ENCODE measurements around the gene MS4A8.
"Not testable (repeated sequence)": the region's sequence is repeated elsewhere in the genome, so short reads cannot be mapped to it uniquely, and the experiment has no call there.

The MS4A8 gene

GRCh38 chr11:60699284-60699691 lies at the start of gene MS4A8:
Gene MS4A8, plus strand, starts transcription at chr11:60699612. Its CDS starts 1,249 bp downstream, at chr11:60700861.
- peak; percentile 17 for DNase-seq

- no peak for DNase-seq
Measured at GRCh38 chr11:60657888-60658287, 41.5 kb upstream of the MS4A8 start.

- no peak for DNase-seq
Measured at GRCh38 chr11:60658409-60658808, 41.0 kb upstream of the MS4A8 start.

DNA sequence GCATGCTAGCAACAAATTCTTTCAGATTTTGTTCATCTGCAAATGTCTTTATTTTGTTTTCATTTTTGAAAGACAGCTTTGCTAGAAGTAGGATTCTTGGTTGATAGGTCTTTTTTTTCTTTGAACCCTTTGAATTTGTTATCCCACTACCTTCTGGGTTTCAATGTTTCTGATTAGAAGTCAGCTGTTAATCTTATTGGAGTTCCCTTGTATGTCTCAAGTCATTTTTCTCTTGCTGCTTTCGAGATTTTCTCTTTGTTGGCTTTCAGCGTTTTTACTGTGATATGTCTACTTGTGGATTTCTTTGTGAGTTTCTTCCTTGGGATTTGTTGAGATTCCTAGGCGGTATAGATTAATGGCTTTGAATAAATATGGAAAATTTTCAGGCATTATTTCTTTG lies 27.2 kb upstream of the MS4A8 start:
- no peak for DNase-seq

DNA sequence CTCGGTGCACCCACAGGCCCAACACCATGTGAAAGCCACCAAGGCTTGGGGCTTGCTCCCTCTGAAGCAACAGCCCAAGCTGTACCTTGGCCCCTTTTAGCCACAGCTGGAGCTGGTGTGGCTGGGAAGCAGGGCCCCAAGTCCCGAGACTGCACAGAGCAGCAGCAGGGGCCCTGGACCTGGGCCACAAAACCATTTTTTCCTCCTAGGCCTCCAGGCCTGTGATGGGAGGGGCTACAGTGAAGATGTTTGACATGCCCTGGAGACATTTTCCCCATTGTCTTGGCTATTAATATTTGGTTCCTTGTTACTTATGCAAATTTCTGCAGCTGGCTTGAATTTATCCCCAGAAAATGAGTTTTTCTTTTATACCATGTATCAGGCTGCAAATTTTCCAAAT lies 21.2 kb upstream of the MS4A8 start:
- DNase-seq = not testable (repeated sequence)

DNA sequence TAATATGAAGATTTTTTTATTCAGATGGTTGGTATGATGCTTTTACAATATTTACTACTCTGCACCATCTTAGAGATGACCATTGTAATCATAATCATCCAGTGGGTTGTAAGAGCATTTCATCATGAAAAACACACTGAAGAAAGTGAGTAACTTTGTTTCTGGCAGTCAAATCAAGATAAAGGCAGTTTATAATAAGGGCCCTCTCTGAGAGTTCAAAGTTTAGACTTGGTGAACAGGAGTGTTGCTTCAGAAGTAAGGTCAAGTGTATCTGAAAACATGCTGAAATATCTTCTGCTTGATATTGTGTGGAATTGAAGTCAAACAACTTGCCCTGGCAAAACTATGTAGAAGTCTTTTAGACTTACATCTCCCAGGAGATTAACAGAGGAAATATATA lies 19.5 kb upstream of the MS4A8 start:
- DNase-seq = no peak

DNA sequence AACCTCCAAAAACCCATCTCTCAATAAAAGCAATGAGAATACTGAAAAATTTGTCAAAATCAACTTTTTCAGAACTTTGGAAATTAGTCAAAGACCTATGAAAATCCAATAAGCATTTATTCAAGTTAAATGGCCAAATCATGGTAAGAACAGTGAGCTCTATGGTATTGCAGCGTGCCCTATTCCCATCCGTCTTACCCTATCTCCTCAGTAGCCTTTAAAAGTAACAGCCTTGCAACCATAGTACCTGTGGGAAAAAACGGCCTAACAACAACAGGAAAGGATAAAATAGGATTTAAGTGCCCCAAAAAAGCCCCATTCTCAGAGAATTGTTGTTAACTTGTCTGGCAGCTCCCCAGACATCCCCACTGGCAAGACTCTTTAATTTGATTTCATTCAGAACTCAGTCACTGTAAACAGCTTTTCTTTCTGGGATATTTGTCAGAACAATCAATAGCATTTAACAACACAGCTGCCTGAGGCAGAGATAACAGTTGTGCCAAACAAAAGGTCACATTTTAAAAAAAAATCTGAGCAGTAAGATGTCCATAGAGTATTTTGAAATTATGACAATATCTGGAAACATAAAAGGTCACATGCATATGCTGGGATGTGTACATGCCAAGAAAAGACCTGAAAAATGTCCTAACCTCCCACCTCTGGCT lies 18.8 kb upstream of the MS4A8 start:
- no peak for DNase-seq

GRCh38 chr11:60684541-60684848 lies 14.9 kb upstream of the MS4A8 start:
- not testable (repeated sequence) for DNase-seq

- DNase-seq = no peak
Measured at GRCh38 chr11:60691661-60692060, 7.8 kb upstream of the MS4A8 start.

- no peak for DNase-seq
Measured at GRCh38 chr11:60699936-60700335, 524 bp downstream of the MS4A8 start.

GRCh38 chr11:60700689-60701468 lies 1.5 kb downstream of the MS4A8 start:
- peak; percentile 66 for DNase-seq

- DNase-seq = no peak
Measured at GRCh38 chr11:60701469-60701818, 2.0 kb downstream of the MS4A8 start.

GRCh38 chr11:60703374-60703773 lies 4.0 kb downstream of the MS4A8 start:
- no peak for DNase-seq

GRCh38 chr11:60705895-60706294 lies 6.5 kb downstream of the MS4A8 start:
- DNase-seq = no peak

GRCh38 chr11:60706931-60707330 lies 7.5 kb downstream of the MS4A8 start:
- DNase-seq = no peak

DNA sequence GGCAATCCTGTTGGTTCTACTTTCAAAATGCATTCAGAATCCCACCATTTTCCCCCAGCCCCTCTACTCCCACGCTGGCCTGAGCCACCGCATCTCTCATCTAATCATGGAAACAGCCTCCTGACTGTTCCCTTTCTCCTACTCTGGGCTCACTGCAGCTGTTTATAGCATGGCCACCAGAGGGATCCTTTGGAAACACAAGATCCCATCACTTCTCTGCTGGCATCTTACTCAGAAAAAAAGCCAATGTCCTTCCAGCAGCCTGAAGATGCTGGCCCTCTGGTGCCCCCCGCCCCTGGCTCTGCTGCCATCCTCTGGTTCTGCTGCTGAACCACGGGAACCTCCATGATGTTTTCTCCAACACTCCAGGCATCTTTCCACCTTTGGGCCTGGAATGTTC lies 11.1 kb downstream of the MS4A8 start:
- no peak for DNase-seq

DNA sequence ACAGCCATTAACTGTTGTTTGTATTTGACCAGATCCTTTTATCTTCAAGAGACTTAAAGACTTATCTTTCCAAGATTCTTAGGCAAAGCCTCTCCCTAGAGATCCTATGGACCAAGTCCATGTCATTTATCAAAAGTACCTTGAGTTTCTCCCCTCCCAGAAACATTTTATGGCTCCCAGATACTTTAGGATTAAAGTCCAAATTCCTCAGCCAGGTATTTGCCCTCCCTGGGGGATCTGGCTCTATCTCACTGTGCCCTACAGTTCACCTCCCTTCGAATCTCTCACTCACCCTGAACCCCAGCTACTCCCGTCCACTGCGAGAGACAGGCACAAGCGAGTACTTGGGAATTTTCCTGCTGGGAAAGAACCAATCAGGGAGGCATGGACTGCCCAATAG lies 11.9 kb downstream of the MS4A8 start:
- DNase-seq = no peak

DNA sequence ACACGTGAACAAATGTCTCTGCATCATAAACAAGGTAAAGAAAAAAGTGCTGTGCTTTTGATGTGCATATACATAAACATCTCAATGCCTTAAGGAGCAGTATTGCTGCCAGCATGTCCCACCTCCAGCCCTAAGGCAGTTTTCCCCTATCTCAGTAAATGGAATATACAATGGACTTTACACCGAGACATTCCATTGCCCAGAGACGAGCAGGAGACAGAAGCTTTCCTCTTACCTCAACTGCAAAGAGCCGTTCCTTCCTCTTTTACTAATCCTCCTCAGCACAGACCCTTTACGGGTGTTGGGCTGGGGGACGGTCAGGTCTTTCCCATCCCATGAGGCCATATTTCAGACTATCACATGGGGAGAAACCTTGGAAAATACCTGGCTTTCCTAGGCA lies 14.0 kb downstream of the MS4A8 start:
- not testable (repeated sequence) for DNase-seq

- DNase-seq = no peak
Measured at GRCh38 chr11:60717956-60718355, 18.5 kb downstream of the MS4A8 start.

GRCh38 chr11:60718524-60719316 lies 19.3 kb downstream of the MS4A8 start:
- no peak for DNase-seq

DNA sequence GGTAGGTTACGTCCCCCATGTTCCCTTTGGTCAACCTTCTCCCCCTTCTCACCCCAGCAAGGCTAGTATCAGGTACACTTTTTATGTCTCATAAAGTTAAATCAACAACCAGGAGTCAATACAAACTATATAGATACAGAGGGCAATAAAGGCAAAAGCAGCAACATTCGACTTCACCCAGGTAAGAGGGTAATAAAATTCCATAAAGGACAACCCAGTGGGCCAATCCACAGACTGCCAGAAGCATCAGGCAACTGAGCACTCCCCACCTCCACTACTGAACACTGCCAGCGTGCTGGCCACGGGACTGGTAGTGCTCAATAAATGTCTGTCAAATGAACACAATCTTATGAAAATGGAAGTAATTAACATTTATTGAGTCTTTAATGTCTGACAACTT lies 20.0 kb downstream of the MS4A8 start:
- DNase-seq = no peak

DNA sequence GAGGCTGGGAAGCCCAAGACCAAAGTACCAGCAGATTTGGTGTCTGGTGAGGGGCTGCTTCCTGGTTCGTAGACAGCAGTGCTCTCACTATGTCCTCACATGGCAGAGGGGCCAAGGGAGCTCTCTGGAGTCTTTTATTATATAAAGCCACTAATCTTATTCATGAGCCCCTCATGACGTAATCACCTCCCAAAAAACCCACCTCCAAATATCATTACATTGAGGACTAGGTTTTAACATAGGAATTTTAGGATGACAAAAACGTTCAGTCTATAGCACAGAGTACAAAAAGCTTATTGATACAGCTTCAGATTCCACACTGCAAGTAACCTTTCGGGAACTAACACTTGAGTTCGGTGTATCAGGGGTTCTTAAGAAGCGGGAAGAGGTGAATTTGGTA lies 21.0 kb downstream of the MS4A8 start:
- no peak for DNase-seq

- no peak for DNase-seq
Measured at GRCh38 chr11:60724420-60724819, 25.0 kb downstream of the MS4A8 start, which contains the start of gene MS4A18. Gene MS4A18, plus strand, starts transcription at chr11:60724720.

- DNase-seq = no peak
Measured at GRCh38 chr11:60725592-60725991, 26.2 kb downstream of the MS4A8 start.
